Stimulated activated effector memory CD8-positive, alpha-beta T cell treated with anti-CD3 and anti-CD28 coated beads, Interleukin-12 subunit alpha, Interleukin-12 subunit beta, amount 100 ng/mL, for 72 hours (primary cell): ENCODE data around the gene ACTR8.

ENCODE experiments used
- ATAC-seq: fragments of 150-1000 bp; cut with Tn5 transposase; 2 replicates; pipeline ENCODE4 v1.10.0; 2021
- DNase-seq, 2 donors: peaks; one replicate each; pipeline ENCODE4 v3.0.0; 2021 to 2022; ENCODE audit warnings: low spot score in 2 of 2
- H3K27ac Mint-ChIP-seq: one replicate; pipeline ENCODE4 v1.8.0; 2022; ENCODE audit warnings: mild to moderate bottlenecking, mixed read lengths
- H3K36me3 Mint-ChIP-seq: one replicate; pipeline ENCODE4 v1.8.0; 2022; ENCODE audit warnings: mild to moderate bottlenecking, mixed read lengths
- H3K4me1 Mint-ChIP-seq: one replicate; pipeline ENCODE4 v1.8.0; 2022; ENCODE audit warnings: mixed read lengths
- H3K4me3 Mint-ChIP-seq: one replicate; pipeline ENCODE4 v1.8.0; 2022; ENCODE audit warnings: mild to moderate bottlenecking, mixed read lengths
- H3K9me3 Mint-ChIP-seq: one replicate; pipeline ENCODE4 v1.8.0; 2022; ENCODE audit warnings: mixed read lengths

The ACTR8 gene

DNA sequence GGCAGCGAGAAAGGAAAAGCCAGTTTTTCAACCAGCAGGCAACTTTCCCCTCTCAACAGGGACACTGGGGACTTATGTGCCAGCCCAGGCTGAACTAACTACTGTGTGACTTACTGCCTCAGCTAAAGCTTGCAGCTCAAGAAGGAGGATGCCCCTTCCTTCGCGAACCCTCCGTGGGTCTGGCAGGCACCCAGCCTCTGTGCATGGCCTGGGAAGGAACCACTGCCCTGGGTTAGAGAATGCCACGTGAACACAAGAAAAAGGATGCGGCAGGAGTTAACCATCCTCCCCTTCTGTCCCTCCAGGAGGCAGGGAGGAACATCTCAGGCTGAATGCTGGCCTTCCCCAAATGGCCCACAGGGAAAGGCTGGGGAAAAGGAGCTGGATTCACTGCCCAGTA is 64.7 kb downstream of the ACTR8 start:
- peaks cover 9% of the 10 kb centered on the region for H3K4me1 Mint-ChIP-seq
- no peaks in the 10 kb centered on the region for H3K36me3 Mint-ChIP-seq
- no peak for DNase-seq

More for the DNA sequence above, 64.7 kb downstream of the ACTR8 start:
- Mint-ChIP-seq H3K9me3 (no peaks in the 10 kb centered on the region), H3K4me3 (no peak overlapping the region), H3K27ac (no peak overlapping the region)
- no peak for ATAC-seq
